HG02588 (cell line): ENCODE results near the gene GORAB.
A peak's percentile ranks its signal among the peaks of the same experiment; 100 is the strongest.

ENCODE experiments used
- ATAC-seq: cut with Tn5 transposase; IDR thresholded peaks from one replicate; pipeline ENCODE4 v1.9.1; 2021; ENCODE audit warnings: mild to moderate bottlenecking, moderate library complexity; ENCODE audit not compliant: unreplicated experiment

The GORAB gene

GRCh38 chr1:170531758-170532657, at the start of gene GORAB:
Gene GORAB (plus strand): TSS chr1:170532166. CDS start chr1:170532224, 58 bp downstream.
- ATAC-seq: peak; percentile 98

GRCh38 chr1:170483051-170483450, 48.9 kb upstream of the GORAB start:
- no peak for ATAC-seq

GRCh38 chr1:170487503-170487902, 44.5 kb upstream of the GORAB start:
- no peak for ATAC-seq

GRCh38 chr1:170491291-170491690, 40.7 kb upstream of the GORAB start:
- no peak for ATAC-seq

GRCh38 chr1:170494369-170494768, 37.6 kb upstream of the GORAB start:
- ATAC-seq: no peak

- no peak for ATAC-seq
Measured at GRCh38 chr1:170495006-170495405, 37.0 kb upstream of the GORAB start.

- no peak for ATAC-seq
Measured at GRCh38 chr1:170498876-170499275, 33.1 kb upstream of the GORAB start.

GRCh38 chr1:170503665-170504064, 28.3 kb upstream of the GORAB start:
- ATAC-seq: no peak

GRCh38 chr1:170510163-170510562, 21.8 kb upstream of the GORAB start:
- no peak for ATAC-seq

GRCh38 chr1:170511038-170511437, 20.9 kb upstream of the GORAB start:
- no peak for ATAC-seq

- ATAC-seq: no peak
Measured at GRCh38 chr1:170513138-170513537, 18.8 kb upstream of the GORAB start.

GRCh38 chr1:170518185-170518834, 13.7 kb upstream of the GORAB start:
- ATAC-seq: no peak

GRCh38 chr1:170518965-170519364, 13.0 kb upstream of the GORAB start:
- no peak for ATAC-seq

GRCh38 chr1:170520601-170521000, 11.4 kb upstream of the GORAB start:
- ATAC-seq: no peak

- ATAC-seq: no peak
Measured at GRCh38 chr1:170521818-170522217, 10.1 kb upstream of the GORAB start.

- peak; percentile 1 for ATAC-seq
Measured at GRCh38 chr1:170530972-170531757, 801 bp upstream of the GORAB start.

- ATAC-seq: no peak
Measured at GRCh38 chr1:170533298-170533697, 1.3 kb downstream of the GORAB start.

- no peak for ATAC-seq
Measured at GRCh38 chr1:170534626-170535147, 2.7 kb downstream of the GORAB start.

- ATAC-seq: no peak
Measured at GRCh38 chr1:170535418-170535817, 3.5 kb downstream of the GORAB start.

- ATAC-seq: no peak
Measured at GRCh38 chr1:170536924-170537551, 5.1 kb downstream of the GORAB start.
